K562 (cell line): ENCODE measurements around the gene SLC38A2. TPM values are rescaled to one million over a fixed set of nuclear protein-coding genes. Genes with fewer than 3 reads are reported as not detected.

Source experiments
- CBFA2T2 ChIP-seq: fragments of 450-650 bp; conservative IDR thresholded peaks from 2 replicates; pipeline ENCODE4 v1.6.1; 2017; ENCODE audit warnings: mild to moderate bottlenecking
- CEBPG ChIP-seq, 3 experiments: fragments of 200-800 bp in 1 of 3; sonication (Bioruptor generic) in 1 of 3; sonication (generic) in 1 of 3; formaldehyde crosslinking in 1 of 3; IDR thresholded peaks in 2 of 3; conservative IDR thresholded peaks in 1 of 3; 2 replicates each; pipeline versions ENCODE4 v1.6.1 to v1.8.0; 2016 to 2022; ENCODE audit warnings: missing compliant biosample characterization in 2 of 3, missing genetic modification characterization in 2 of 3, mild to moderate bottlenecking in 1 of 3, missing genetic modification reagents in 1 of 3
- DMBX1 ChIP-seq: fragments of 250-450 bp; sonication (Bioruptor Pico); IDR thresholded peaks from 2 replicates; pipeline ENCODE4 v1.8.0; 2022; ENCODE audit warnings: inconsistent platforms, mild to moderate bottlenecking, moderate library complexity, borderline replicate concordance
- EGR1 ChIP-seq: fragments of 450-650 bp; conservative IDR thresholded peaks from 2 replicates; pipeline ENCODE4 v1.6.1; 2017; ENCODE audit warnings: mild to moderate bottlenecking
- FOXA3 ChIP-seq, 2 experiments: fragments of 450-650 bp in 1 of 2; sonication (generic) in 1 of 2; formaldehyde crosslinking; IDR thresholded peaks in 1 of 2; conservative IDR thresholded peaks in 1 of 2; 2 replicates each; pipeline versions ENCODE4 v1.4.0 to v1.8.0; 2020 to 2022; ENCODE audit warnings: mild to moderate bottlenecking in 2 of 2, missing genetic modification reagents in 1 of 2
- GABPB2 ChIP-seq: fragments of 250-450 bp; sonication (Bioruptor Pico); conservative IDR thresholded peaks from 2 replicates; pipeline ENCODE4 v1.5.1; 2021; ENCODE audit warnings: mild to moderate bottlenecking
- HDGF ChIP-seq: fragments of 450-650 bp; IDR thresholded peaks from 2 replicates; pipeline ENCODE4 v1.6.1; 2016
- HMGXB4 ChIP-seq: sonication (generic); formaldehyde crosslinking; IDR thresholded peaks from 2 replicates; pipeline ENCODE4 v1.8.1; 2023; ENCODE audit warnings: mild to moderate bottlenecking, missing genetic modification reagents
- HSF4 ChIP-seq: fragments of 250-450 bp; sonication (Bioruptor Pico); IDR thresholded peaks from 2 replicates; pipeline ENCODE4 v2.1.2; 2022; ENCODE audit warnings: mild to moderate bottlenecking, moderate library complexity, borderline replicate concordance
- MEF2A ChIP-seq: IDR thresholded peaks from 2 replicates; pipeline ENCODE4 v1.6.1; 2011; ENCODE audit warnings: low read depth, mild to moderate bottlenecking, low read length, moderate library complexity; ENCODE audit not compliant: control insufficient read depth
- MTA1 ChIP-seq: fragments of 450-650 bp; IDR thresholded peaks from 2 replicates; pipeline ENCODE4 v1.6.1; 2017; ENCODE audit warnings: borderline replicate concordance
- NEUROD1 ChIP-seq: fragments of 150-350 bp; IDR thresholded peaks from 2 replicates; pipeline ENCODE4 v1.6.1; 2014; ENCODE audit warnings: borderline replicate concordance, low read length, low read depth; ENCODE audit not compliant: partially characterized antibody
- NR2F6 ChIP-seq: fragments of 450-650 bp; formaldehyde crosslinking; IDR thresholded peaks from 2 replicates; pipeline ENCODE4 v1.4.0; 2020; ENCODE audit warnings: mild to moderate bottlenecking
- POLR2H ChIP-seq: IDR thresholded peaks from 2 replicates; pipeline ENCODE4 v1.6.1; 2016; ENCODE audit warnings: missing genetic modification characterization, low read depth, mild to moderate bottlenecking, control low read depth, missing compliant biosample characterization, moderate library complexity
- PTRF ChIP-seq: fragments of 450-650 bp; IDR thresholded peaks from 2 replicates; pipeline ENCODE4 v1.6.1; 2016; ENCODE audit warnings: mild to moderate bottlenecking, missing genetic modification characterization, missing compliant biosample characterization
- TAL1 ChIP-seq: fragments of 450-650 bp; IDR thresholded peaks from 2 replicates; pipeline ENCODE4 v1.6.1; 2016; ENCODE audit warnings: mild to moderate bottlenecking
- USF2 ChIP-seq: sonication (generic); formaldehyde crosslinking; IDR thresholded peaks from 2 replicates; pipeline ENCODE4 v1.5.0; 2020; ENCODE audit warnings: missing genetic modification reagents
- ZNF224 ChIP-seq: sonication (generic); formaldehyde crosslinking; IDR thresholded peaks from 2 replicates; pipeline ENCODE4 v1.8.0; 2022; ENCODE audit warnings: mild to moderate bottlenecking, missing genetic modification reagents
- ZNF431 ChIP-seq: sonication (generic); formaldehyde crosslinking; IDR thresholded peaks from 2 replicates; pipeline ENCODE4 v1.8.0; 2022; ENCODE audit warnings: mild to moderate bottlenecking, missing genetic modification reagents
- ZNF583 ChIP-seq: fragments of 250-450 bp; sonication (Bioruptor Pico); IDR thresholded peaks from 2 replicates; pipeline ENCODE4 v1.4.0; 2020
- ZNF766 ChIP-seq: fragments of 200-800 bp; sonication (Bioruptor generic); conservative IDR thresholded peaks from 2 replicates; pipeline ENCODE4 v1.6.1; 2016; ENCODE audit warnings: missing genetic modification characterization, missing compliant biosample characterization
- ZZZ3 ChIP-seq: fragments of 450-650 bp; IDR thresholded peaks from 2 replicates; pipeline ENCODE4 v1.6.1; 2016; ENCODE audit warnings: antibody characterized with exemption, mild to moderate bottlenecking, moderate library complexity
- polyA plus RNA-seq, 8 experiments: library from polyadenylated mRNA; depleted of rRNA in 4 of 8; stranded (reverse) in 5 of 8; unstranded in 3 of 8; fragments of >200 nt; fragmentation: Nextera tagmentation in 2 of 8; fragmentation: Illumina TruSeq in 1 of 8; extraction: Ambion mirVana in 2 of 8; extraction: Trizol in 1 of 8; gene quantifications; 2 replicates each; pipeline versions ENCODE4 v1.2.1 to v1.2.3, GENCODE V29; 2011 to 2014; ENCODE audit warnings: inconsistent platforms in 1 of 8, missing spikeins in 1 of 8
- total RNA-seq, 7 experiments: library from RNA; depleted of rRNA in 6 of 7; stranded (reverse); fragments of >200 nt in 6 of 7; fragmentation: Illumina TruSeq in 2 of 7; extraction: Trizol in 2 of 7; gene quantifications; 2 replicates each; pipeline versions ENCODE4 v1.2.1 to v1.2.3, GENCODE V29; 2011 to 2021; ENCODE audit warnings: low replicate concordance in 1 of 7
- TF ChIP-seq, protein P1 (sequence below): sonication (generic); formaldehyde crosslinking; IDR thresholded peaks from 2 replicates; pipeline ENCODE4 v1.8.0; 2022; ENCODE audit warnings: mild to moderate bottlenecking, missing genetic modification reagents
- TF ChIP-seq, protein P2 (sequence below): fragments of 450-650 bp; IDR thresholded peaks from 2 replicates; pipeline ENCODE4 v1.6.1; 2016; ENCODE audit warnings: low read depth, mild to moderate bottlenecking, moderate library complexity

The SLC38A2 gene
- total and polyA plus RNA-seq, 9 of the 15 experiments (the other 6 are each of a cell fraction or from before 2014, with no cell fraction given): 98.7 to 292 (median 143) TPM

GRCh38 chr12:46383654-46384450 is 11.3 kb upstream of the SLC38A2 start (continued):
- TF ChIP-seq NEUROD1 (peak; percentile 71), NR2F6 (CRISPR knock-in tag) (no peak), ZNF431 (0 out of 2 replicates have a peak, but pooled peaks have one; percentile 29), USF2 (CRISPR knock-in tag) (no peak), POLR2H (peak; percentile 52), HDGF (no peak), ZNF766 (CRISPR knock-in tag) (peak; percentile 80), TAL1 (no peak), HMGXB4 (CRISPR knock-in tag) (no peak), CEBPG (CRISPR knock-in tag; IDR thresholded peaks at IDR 0.05) (no peak; the same call in 1 of the 2 replicates), CEBPG (tag; conservative IDR thresholded peaks at IDR 0.05 in 1 of 2, IDR thresholded peaks at IDR 0.05 in 1 of 2) (no peak), MTA1 (peak; percentile 89; the same call in 1 of the 2 replicates), EGR1 (peak; percentile 72; the same call in 1 of the 2 replicates), MEF2A (no peak), ZNF224 (CRISPR knock-in tag) (no peak), FOXA3 (CRISPR knock-in tag; conservative IDR thresholded peaks at IDR 0.05 in 1 of 2, IDR thresholded peaks at IDR 0.05 in 1 of 2) (0 out of 4 replicates have a peak, but pooled peaks of 1 of the 2 experiments have one; percentile 50), HSF4 (CRISPR knock-in tag) (no peak), GABPB2 (CRISPR knock-in tag) (no peak), PTRF (tag) (no peak), ZNF583 (no peak), DMBX1 (CRISPR knock-in tag) (peak; percentile 40; the same call in 1 of the 2 replicates), ZZZ3 (no peak), CBFA2T2 (0 out of 2 replicates have a peak, but pooled peaks have one; percentile 3)
- TF ChIP-seq, protein P1, sequence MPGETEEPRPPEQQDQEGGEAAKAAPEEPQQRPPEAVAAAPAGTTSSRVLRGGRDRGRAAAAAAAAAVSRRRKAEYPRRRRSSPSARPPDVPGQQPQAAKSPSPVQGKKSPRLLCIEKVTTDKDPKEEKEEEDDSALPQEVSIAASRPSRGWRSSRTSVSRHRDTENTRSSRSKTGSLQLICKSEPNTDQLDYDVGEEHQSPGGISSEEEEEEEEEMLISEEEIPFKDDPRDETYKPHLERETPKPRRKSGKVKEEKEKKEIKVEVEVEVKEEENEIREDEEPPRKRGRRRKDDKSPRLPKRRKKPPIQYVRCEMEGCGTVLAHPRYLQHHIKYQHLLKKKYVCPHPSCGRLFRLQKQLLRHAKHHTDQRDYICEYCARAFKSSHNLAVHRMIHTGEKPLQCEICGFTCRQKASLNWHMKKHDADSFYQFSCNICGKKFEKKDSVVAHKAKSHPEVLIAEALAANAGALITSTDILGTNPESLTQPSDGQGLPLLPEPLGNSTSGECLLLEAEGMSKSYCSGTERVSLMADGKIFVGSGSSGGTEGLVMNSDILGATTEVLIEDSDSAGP: no peak
- TF ChIP-seq, protein P2, sequence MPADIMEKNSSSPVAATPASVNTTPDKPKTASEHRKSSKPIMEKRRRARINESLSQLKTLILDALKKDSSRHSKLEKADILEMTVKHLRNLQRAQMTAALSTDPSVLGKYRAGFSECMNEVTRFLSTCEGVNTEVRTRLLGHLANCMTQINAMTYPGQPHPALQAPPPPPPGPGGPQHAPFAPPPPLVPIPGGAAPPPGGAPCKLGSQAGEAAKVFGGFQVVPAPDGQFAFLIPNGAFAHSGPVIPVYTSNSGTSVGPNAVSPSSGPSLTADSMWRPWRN: no peak
